Vagina (tissue), 2 donors: Measurements from ENCODE around the gene DGKD.

Source experiments
- POLR2A ChIP-seq, 2 donors: fragments of 450-650 bp; IDR thresholded peaks; one replicate each; pipeline ENCODE4 v1.6.1; 2017; ENCODE audit warnings: antibody characterized with exemption in 2 of 2, mild to moderate bottlenecking in 2 of 2, moderate library complexity in 2 of 2
- POLR2AphosphoS5 ChIP-seq, 2 donors: sonication (generic); formaldehyde crosslinking; IDR thresholded peaks; one replicate each; pipeline ENCODE4 v1.9.0; 2017; ENCODE audit warnings: antibody characterized with exemption in 2 of 2, mild to moderate bottlenecking in 2 of 2, low read depth in 1 of 2; ENCODE audit not compliant: insufficient read depth in 1 of 2
- TF ChIP-seq, protein P1 (sequence below), 3 experiments: fragments of 450-650 bp in 2 of 3; fragments of 200-600 bp in 1 of 3; sonication (generic) in 1 of 3; IDR thresholded peaks; one replicate each; pipeline ENCODE4 v1.5.1; 2017 to 2019; ENCODE audit warnings: antibody characterized with exemption in 3 of 3, mild to moderate bottlenecking in 2 of 3, moderate library complexity in 2 of 3

DNA sequence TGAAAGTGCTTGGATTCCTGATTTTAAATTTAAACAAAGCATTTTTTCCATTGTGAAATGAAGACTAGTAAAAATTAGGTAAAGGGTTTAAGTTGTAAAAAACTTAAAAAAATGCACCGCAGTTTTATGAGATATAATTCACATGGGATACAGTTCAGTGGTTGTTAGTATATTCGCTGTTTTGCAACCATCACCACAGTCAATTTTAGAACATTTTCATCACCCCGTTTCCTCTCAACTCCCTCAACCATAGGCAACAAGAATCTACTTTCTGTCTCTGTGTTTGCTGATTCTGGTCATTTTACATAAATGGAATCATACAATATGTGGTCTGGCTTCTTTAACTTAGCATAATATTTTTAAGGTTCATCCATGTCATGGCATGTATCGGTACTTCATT lies 4.0 kb downstream of the DGKD start:
- TF ChIP-seq, protein P1, sequence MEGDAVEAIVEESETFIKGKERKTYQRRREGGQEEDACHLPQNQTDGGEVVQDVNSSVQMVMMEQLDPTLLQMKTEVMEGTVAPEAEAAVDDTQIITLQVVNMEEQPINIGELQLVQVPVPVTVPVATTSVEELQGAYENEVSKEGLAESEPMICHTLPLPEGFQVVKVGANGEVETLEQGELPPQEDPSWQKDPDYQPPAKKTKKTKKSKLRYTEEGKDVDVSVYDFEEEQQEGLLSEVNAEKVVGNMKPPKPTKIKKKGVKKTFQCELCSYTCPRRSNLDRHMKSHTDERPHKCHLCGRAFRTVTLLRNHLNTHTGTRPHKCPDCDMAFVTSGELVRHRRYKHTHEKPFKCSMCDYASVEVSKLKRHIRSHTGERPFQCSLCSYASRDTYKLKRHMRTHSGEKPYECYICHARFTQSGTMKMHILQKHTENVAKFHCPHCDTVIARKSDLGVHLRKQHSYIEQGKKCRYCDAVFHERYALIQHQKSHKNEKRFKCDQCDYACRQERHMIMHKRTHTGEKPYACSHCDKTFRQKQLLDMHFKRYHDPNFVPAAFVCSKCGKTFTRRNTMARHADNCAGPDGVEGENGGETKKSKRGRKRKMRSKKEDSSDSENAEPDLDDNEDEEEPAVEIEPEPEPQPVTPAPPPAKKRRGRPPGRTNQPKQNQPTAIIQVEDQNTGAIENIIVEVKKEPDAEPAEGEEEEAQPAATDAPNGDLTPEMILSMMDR (IDR thresholded peaks at IDR 0.05): no peak
- no peak for TF ChIP-seq POLR2A (IDR thresholded peaks at IDR 0.05)
- TF ChIP-seq POLR2AphosphoS5 (IDR thresholded peaks at IDR 0.05; ENCODE audit: insufficient read depth in 1 of 2, low read depth in 1 of 2): no peak
